Globus pallidus (tissue), 1 donor: ENCODE data around the gene CTF1.

Source experiments
- DNase-seq: peaks from one replicate; pipeline ENCODE4 v3.0.0-alpha.2; 2015; ENCODE audit warnings: low spot score

Gene CTF1

GRCh38 chr16:30910427-30911029, 14.1 kb downstream of the CTF1 start:
- DNase-seq, result no peak

GRCh38 chr16:30912794-30913412, 16.5 kb downstream of the CTF1 start:
- no peak for DNase-seq

- no peak for DNase-seq
Observed at GRCh38 chr16:30914830-30915229, 18.4 kb downstream of the CTF1 start.

- no peak for DNase-seq
Observed at GRCh38 chr16:30918614-30919013, 22.2 kb downstream of the CTF1 start.

GRCh38 chr16:30920891-30921290, 24.5 kb downstream of the CTF1 start:
- DNase-seq, result no peak

- no peak for DNase-seq
Observed at GRCh38 chr16:30921459-30921747, 25.0 kb downstream of the CTF1 start.

- peak; percentile 87 for DNase-seq
Observed at GRCh38 chr16:30921748-30922419, 25.5 kb downstream of the CTF1 start.

GRCh38 chr16:30922420-30922959, 26.1 kb downstream of the CTF1 start:
- DNase-seq, result peak; percentile 100

- DNase-seq, result peak; percentile 100
Observed at GRCh38 chr16:30922960-30923535, 26.6 kb downstream of the CTF1 start.

- DNase-seq, result no peak
Observed at GRCh38 chr16:30923554-30924075, 27.2 kb downstream of the CTF1 start, which contains the start of gene FBXL19. FBXL19 (plus strand) TSS chr16:30923572; CDS start chr16:30925755, 2,183 bp downstream.

GRCh38 chr16:30924076-30924912, 27.9 kb downstream of the CTF1 start:
- DNase-seq, result no peak

GRCh38 chr16:30924913-30925631, 28.7 kb downstream of the CTF1 start:
- DNase-seq, result no peak

GRCh38 chr16:30925632-30925987, 29.2 kb downstream of the CTF1 start:
- no peak for DNase-seq

- DNase-seq, result no peak
Observed at GRCh38 chr16:30925995-30926811, 29.8 kb downstream of the CTF1 start.

GRCh38 chr16:30926937-30927788, 30.7 kb downstream of the CTF1 start:
- DNase-seq, result no peak

GRCh38 chr16:30927789-30928378, 31.5 kb downstream of the CTF1 start:
- peak; percentile 68 for DNase-seq

- DNase-seq, result no peak
Observed at GRCh38 chr16:30928390-30928789, 32.0 kb downstream of the CTF1 start.

- no peak for DNase-seq
Observed at GRCh38 chr16:30929167-30929566, 32.8 kb downstream of the CTF1 start.

GRCh38 chr16:30930160-30930571, 33.8 kb downstream of the CTF1 start:
- DNase-seq, result no peak
